OCI-LY3 (cell line): ENCODE data around the gene MAPK8.
A peak's percentile ranks its signal among the peaks of the same experiment; 100 is the strongest.

ENCODE experiments used
- H2AFZ ChIP-seq: fragments of 200-600, 300-600 bp; shearing (Covaris generic); 2 replicates; pipeline ENCODE4 v1.6.0; 2014; ENCODE audit warnings: antibody characterized with exemption, low read depth, low read length
- H3K27ac ChIP-seq: fragments of 200-600, 300-600 bp; sonication (generic); 2 replicates; pipeline ENCODE4 v1.5.1; 2014; ENCODE audit warnings: mild to moderate bottlenecking, low read length, moderate library complexity, mixed read lengths
- H3K27me3 ChIP-seq: fragments of 200-600, 300-600 bp; sonication (generic); 2 replicates; pipeline ENCODE4 v1.6.1; 2014; ENCODE audit warnings: low read depth, low read length, mixed read lengths
- H3K36me3 ChIP-seq: fragments of 200-600, 300-600 bp; sonication (generic); replicated peaks from 2 replicates; pipeline ENCODE3; 2014; ENCODE audit warnings: low read depth, low read length, mixed read lengths
- H3K4me1 ChIP-seq: fragments of 300-600, 200-600 bp; sonication (generic); 2 replicates; pipeline ENCODE4 v1.6.1; 2014; ENCODE audit warnings: low read length, mixed read lengths
- H3K4me2 ChIP-seq: fragments of 200-600, 300-600 bp; sonication (generic); 2 replicates; pipeline ENCODE4 v1.6.1; 2014; ENCODE audit warnings: low read length, mixed read lengths
- H3K4me3 ChIP-seq: fragments of 300-600, 200-600 bp; sonication (generic); 2 replicates; pipeline ENCODE4 v1.5.1; 2014; ENCODE audit warnings: antibody characterized with exemption, mild to moderate bottlenecking, low read length, moderate library complexity
- H3K79me2 ChIP-seq: fragments of 300-600, 200-600 bp; shearing (Covaris generic); 2 replicates; pipeline ENCODE4 v1.6.1; 2014; ENCODE audit warnings: mild to moderate bottlenecking, low read length, mixed read lengths
- H3K9ac ChIP-seq: fragments of 300-600, 200-600 bp; shearing (Covaris generic); 2 replicates; pipeline ENCODE4 v1.6.0; 2014; ENCODE audit warnings: mild to moderate bottlenecking, low read length, moderate library complexity
- H3K9me3 ChIP-seq: fragments of 200-600, 300-600 bp; shearing (Covaris generic); 2 replicates; pipeline ENCODE4 v1.6.1; 2014; ENCODE audit warnings: low read length, mixed read lengths; ENCODE audit not compliant: insufficient read depth
- H4K20me1 ChIP-seq: fragments of 200-600, 300-600 bp; sonication (generic); 2 replicates; pipeline ENCODE4 v1.6.1; 2016; ENCODE audit warnings: low read length, mixed read lengths; ENCODE audit not compliant: insufficient read depth
- EZH2phosphoT487 ChIP-seq: fragments of 200-600 bp; shearing (Covaris generic); IDR thresholded peaks from 2 replicates; pipeline ENCODE4 v1.6.1; 2018; ENCODE audit warnings: antibody characterized with exemption, mixed run types, low read depth
- TF ChIP-seq, protein P1 (sequence below): fragments of 200-600, 300-600 bp; sonication (generic); IDR thresholded peaks from 2 replicates; pipeline ENCODE4 v1.5.1; 2014; ENCODE audit warnings: antibody characterized with exemption, low read length, low read depth

MAPK8 gene

DNA sequence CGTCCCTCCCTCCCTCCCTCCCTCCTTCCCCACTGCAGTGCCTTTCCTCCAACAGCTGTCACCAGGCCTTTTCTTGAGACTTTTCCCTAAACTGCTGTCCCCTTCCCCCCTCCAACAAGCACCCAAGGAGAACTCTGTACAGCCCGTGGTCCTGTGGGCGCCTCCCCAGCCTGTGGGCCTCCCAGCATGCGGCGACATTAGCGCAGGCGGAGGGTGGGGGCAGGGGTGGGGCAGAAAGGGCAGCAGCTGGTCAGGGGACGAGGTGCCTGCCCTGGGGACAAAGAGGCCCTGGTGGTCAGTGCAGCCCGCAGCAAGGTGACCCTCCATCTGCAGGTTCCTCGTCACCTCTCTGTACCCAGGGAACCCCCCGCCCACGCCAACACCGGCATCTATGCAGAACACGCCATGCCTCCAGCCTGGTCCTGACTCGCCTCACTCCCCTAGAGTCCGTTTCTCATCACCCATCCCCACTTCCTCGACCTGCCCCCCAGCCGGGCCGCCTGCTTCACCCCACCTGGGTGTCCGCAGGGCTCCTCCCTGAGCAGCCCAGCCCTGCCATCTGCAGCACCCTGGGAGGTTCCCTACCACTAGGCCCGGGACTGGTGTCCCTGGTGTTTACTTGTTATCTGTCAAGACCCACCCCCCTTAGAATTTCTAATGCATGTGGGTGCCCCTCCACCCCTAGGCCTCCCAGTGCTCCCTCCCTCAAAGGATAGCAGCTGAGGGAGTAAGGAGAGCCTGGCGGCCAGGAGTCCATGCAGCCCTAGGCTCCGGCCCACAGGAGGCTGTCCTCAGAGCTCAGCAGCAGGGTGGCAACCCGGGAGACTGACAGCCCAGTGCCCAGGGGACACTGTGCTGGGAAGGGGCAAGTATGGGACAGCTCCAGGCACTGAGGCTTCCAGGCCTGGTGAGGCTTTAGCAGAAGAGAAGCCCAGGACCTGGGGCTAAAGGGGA lies 150.6 kb downstream of the MAPK8 start:
- Histone ChIP-seq H3K27ac (no peak overlapping the region), H3K9me3 (no peaks in the 10 kb centered on the region), H2AFZ (0 out of 2 replicates have a peak overlapping the region, but pooled peaks have one; percentile 1), H3K4me1 (peaks cover 18% of the 10 kb centered on the region), H3K27me3 (no peaks in the 10 kb centered on the region), H3K9ac (no peak overlapping the region), H3K4me2 (peak overlapping the region; percentile 27), H3K4me3 (peak overlapping the region; percentile 9; the same call in 1 of the 2 replicates), H4K20me1 (no peaks in the 10 kb centered on the region), H3K36me3 (no peaks in the 10 kb centered on the region), H3K79me2 (no peaks in the 10 kb centered on the region)
- TF ChIP-seq, protein P1, sequence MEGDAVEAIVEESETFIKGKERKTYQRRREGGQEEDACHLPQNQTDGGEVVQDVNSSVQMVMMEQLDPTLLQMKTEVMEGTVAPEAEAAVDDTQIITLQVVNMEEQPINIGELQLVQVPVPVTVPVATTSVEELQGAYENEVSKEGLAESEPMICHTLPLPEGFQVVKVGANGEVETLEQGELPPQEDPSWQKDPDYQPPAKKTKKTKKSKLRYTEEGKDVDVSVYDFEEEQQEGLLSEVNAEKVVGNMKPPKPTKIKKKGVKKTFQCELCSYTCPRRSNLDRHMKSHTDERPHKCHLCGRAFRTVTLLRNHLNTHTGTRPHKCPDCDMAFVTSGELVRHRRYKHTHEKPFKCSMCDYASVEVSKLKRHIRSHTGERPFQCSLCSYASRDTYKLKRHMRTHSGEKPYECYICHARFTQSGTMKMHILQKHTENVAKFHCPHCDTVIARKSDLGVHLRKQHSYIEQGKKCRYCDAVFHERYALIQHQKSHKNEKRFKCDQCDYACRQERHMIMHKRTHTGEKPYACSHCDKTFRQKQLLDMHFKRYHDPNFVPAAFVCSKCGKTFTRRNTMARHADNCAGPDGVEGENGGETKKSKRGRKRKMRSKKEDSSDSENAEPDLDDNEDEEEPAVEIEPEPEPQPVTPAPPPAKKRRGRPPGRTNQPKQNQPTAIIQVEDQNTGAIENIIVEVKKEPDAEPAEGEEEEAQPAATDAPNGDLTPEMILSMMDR, result no peak
- no peak for TF ChIP-seq EZH2phosphoT487

DNA sequence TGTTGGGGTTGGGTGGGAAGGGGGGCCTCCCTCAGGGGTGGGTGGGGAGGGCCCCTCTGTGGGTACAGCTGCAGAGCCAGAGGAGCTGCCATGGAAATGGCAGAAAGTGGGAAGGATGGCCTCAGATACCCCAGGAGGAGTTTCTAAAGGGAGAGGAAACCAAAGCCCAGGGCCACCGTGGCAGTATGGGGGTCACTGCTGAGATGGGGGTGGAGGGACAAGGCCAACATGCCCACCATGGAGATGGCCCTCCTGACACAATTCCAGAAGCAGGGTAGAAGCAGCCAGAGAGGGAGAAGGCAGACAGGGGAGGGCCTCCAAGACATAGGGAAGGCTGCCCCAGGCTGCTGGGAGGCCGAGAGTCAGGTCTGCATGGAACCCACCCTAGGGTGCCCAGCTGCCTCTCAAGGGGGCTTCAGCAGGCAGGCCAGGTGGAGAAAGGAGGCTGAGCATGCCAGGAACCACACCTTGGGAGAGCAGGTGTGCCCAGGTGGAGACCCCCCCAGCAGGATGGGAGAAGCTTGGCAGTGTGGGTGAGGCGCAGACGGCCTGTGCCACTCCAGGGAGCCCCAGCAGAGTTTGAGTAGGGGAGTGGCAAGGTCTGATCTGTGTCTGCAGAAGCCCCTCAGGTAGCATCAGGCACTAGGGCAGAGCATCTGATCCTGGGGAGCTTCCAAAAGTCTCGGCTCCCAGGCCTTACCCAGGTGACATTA lies 151.6 kb downstream of the MAPK8 start:
- H3K79me2 ChIP-seq, result no peaks in the 10 kb centered on the region
- no peaks in the 10 kb centered on the region for H3K9me3 ChIP-seq
- no peak overlapping the region for H3K4me3 ChIP-seq
- no peak overlapping the region for H2AFZ ChIP-seq
- H3K4me2 ChIP-seq, result no peak overlapping the region
- TF ChIP-seq, protein P1, result no peak
- TF ChIP-seq EZH2phosphoT487, result no peak
- no peaks in the 10 kb centered on the region for H4K20me1 ChIP-seq
- H3K27ac ChIP-seq, result no peak overlapping the region
- H3K9ac ChIP-seq, result no peak overlapping the region
- peaks cover 18% of the 10 kb centered on the region for H3K4me1 ChIP-seq
- no peaks in the 10 kb centered on the region for H3K27me3 ChIP-seq
- H3K36me3 ChIP-seq, result no peaks in the 10 kb centered on the region

- Histone ChIP-seq H3K27ac (no peak overlapping the region), H3K79me2 (no peaks in the 10 kb centered on the region), H3K9ac (no peak overlapping the region), H4K20me1 (no peaks in the 10 kb centered on the region), H3K4me3 (no peak overlapping the region), H3K27me3 (no peaks in the 10 kb centered on the region), H3K36me3 (no peaks in the 10 kb centered on the region), H3K4me1 (peaks cover 18% of the 10 kb centered on the region), H3K9me3 (no peaks in the 10 kb centered on the region), H2AFZ (no peak overlapping the region), H3K4me2 (no peak overlapping the region)
- TF ChIP-seq, protein P1, result no peak
- TF ChIP-seq EZH2phosphoT487, result no peak
Observed at GRCh38 chr10:48458662-48459048, 152.2 kb downstream of the MAPK8 start.
